ENCODE measurements around the gene UPF1. TPM values are rescaled to one million over a fixed set of nuclear protein-coding genes. Genes with fewer than 3 reads are reported as not detected.
"Not testable (repeated sequence)": the region's sequence is repeated elsewhere in the genome, so short reads cannot be mapped to it uniquely, and the experiment has no call there.

UPF1 gene
- total RNA-seq, 1 donor from 2014 or later, result 57.8 TPM

DNA sequence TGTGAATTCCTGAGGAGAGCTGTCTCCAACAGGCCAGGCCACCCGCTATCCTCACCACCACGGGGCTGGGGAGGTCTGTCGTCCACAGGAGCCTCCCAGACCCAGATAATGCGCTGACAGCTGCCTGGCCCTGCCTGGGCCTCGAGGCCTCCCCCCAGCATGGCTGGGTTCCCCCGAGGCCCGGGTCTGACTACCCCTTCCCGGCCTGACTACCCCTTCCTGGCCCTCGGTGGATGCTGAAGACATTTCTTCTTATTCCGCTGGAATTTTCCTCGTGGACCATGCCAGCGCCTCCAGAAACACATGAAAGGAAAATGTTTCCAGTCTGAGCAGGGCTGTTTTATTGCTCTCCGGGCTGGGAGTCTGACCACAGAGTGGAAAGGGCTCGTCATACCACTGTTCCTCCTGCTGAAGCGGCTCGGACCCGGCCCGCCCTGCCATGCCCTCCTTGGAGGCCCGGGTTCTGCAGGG is 23.9 kb upstream of the UPF1 start:
- FAIRE-seq (no peak), DNase-seq (ENCODE audit: low read depth) (no peak)
- no peaks in the 10 kb centered on the region for H3K79me2 ChIP-seq (ENCODE audit: insufficient read depth, low read length)
- no peak for TF ChIP-seq EZH2 (IDR thresholded peaks at IDR 0.05; ENCODE audit: insufficient read depth, low read length)
- TF ChIP-seq, protein P1, sequence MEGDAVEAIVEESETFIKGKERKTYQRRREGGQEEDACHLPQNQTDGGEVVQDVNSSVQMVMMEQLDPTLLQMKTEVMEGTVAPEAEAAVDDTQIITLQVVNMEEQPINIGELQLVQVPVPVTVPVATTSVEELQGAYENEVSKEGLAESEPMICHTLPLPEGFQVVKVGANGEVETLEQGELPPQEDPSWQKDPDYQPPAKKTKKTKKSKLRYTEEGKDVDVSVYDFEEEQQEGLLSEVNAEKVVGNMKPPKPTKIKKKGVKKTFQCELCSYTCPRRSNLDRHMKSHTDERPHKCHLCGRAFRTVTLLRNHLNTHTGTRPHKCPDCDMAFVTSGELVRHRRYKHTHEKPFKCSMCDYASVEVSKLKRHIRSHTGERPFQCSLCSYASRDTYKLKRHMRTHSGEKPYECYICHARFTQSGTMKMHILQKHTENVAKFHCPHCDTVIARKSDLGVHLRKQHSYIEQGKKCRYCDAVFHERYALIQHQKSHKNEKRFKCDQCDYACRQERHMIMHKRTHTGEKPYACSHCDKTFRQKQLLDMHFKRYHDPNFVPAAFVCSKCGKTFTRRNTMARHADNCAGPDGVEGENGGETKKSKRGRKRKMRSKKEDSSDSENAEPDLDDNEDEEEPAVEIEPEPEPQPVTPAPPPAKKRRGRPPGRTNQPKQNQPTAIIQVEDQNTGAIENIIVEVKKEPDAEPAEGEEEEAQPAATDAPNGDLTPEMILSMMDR (IDR thresholded peaks at IDR 0.05; ENCODE audit: insufficient read depth, low read depth, low read length), result no peak
- no peaks in the 10 kb centered on the region for H3K9me3 ChIP-seq (ENCODE audit: insufficient read depth, low read depth, low read length)
- peaks cover 8% of the 10 kb centered on the region for H3K27me3 ChIP-seq (ENCODE audit: insufficient read depth, low read length)
- Mint-ChIP-seq H3K4me1 (ENCODE audit: low read depth, unreplicated experiment) (no peaks in the 10 kb centered on the region), H3K27ac (ENCODE audit: unreplicated experiment) (no peak overlapping the region), H3K9me3 (ENCODE audit: unreplicated experiment) (no peaks in the 10 kb centered on the region), H3K4me3 (ENCODE audit: unreplicated experiment) (no peak overlapping the region), H3K36me3 (ENCODE audit: low read depth, unreplicated experiment) (no peaks in the 10 kb centered on the region), H3K27me3 (ENCODE audit: low read depth, unreplicated experiment) (peaks cover 45% of the 10 kb centered on the region)
- H4K20me1 ChIP-seq (ENCODE audit: insufficient read depth, low read length), result no peaks in the 10 kb centered on the region
- no peak overlapping the region for H2AFZ ChIP-seq (ENCODE audit: low read depth, low read length)
- H3K4me3 ChIP-seq (ENCODE audit: insufficient read depth, low read depth, low read length), result no peak overlapping the region
- no peaks in the 10 kb centered on the region for H3K4me1 ChIP-seq (ENCODE audit: insufficient read depth, low read length)
- no peak overlapping the region for H3K4me2 ChIP-seq (ENCODE audit: low read length)
- no peak overlapping the region for H3K9ac ChIP-seq (ENCODE audit: low read length)
- H3K36me3 ChIP-seq (ENCODE audit: insufficient read depth, low read length), result no peaks in the 10 kb centered on the region
- no peak overlapping the region for H3K27ac ChIP-seq (ENCODE audit: low read depth, low read length)

DNA sequence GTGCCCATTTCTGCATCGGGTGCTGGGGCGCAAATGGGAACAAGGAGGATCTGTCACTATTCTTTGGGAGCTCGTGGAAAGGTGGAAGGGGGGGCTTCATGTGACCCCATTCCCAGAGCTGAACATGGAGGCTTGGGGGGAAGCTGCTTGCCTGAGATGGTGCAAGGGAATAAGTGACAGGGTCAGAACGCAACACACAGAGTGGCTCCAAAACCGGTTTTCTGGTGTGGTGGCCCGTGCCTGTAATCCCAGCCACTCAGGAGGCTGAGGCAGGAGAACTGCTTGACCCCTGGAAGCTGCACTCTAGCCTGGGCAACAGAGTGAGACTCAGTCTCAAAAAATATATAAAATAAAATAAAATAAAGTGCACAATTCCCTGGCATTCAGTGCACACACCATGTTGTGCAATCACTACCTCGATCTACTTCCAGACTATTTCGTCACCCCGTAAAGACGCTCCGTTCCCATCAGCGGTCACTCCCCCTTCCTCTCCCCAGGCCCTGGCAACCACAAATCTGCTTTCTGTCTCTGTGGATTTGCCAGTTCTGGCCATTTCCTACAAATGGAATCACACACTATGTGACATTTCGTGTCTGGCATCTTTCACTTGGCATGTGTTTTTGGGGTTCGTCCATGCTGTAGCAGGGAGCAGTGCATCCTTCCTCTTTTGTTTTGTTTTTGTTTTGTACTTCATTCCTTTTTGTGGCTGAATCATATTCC is 22.4 kb upstream of the UPF1 start:
- no peaks in the 10 kb centered on the region for H3K9me3 Mint-ChIP-seq (ENCODE audit: unreplicated experiment)
- Histone ChIP-seq H4K20me1 (ENCODE audit: insufficient read depth, low read length) (no peaks in the 10 kb centered on the region), H3K4me1 (ENCODE audit: insufficient read depth, low read length) (no peaks in the 10 kb centered on the region), H3K9me3 (ENCODE audit: insufficient read depth, low read depth, low read length) (no peaks in the 10 kb centered on the region), H3K27ac (ENCODE audit: low read depth, low read length) (no peak overlapping the region), H3K4me3 (ENCODE audit: insufficient read depth, low read depth, low read length) (no peak overlapping the region), H3K4me2 (ENCODE audit: low read length) (no peak overlapping the region), H3K79me2 (ENCODE audit: insufficient read depth, low read length) (no peaks in the 10 kb centered on the region), H3K36me3 (ENCODE audit: insufficient read depth, low read length) (no peaks in the 10 kb centered on the region), H2AFZ (ENCODE audit: low read depth, low read length) (no peak overlapping the region), H3K27me3 (ENCODE audit: insufficient read depth, low read length) (peaks cover 12% of the 10 kb centered on the region), H3K9ac (ENCODE audit: low read length) (no peak overlapping the region)
- H3K27me3 Mint-ChIP-seq (ENCODE audit: low read depth, unreplicated experiment), result peaks cover 43% of the 10 kb centered on the region
- H3K27ac Mint-ChIP-seq (ENCODE audit: unreplicated experiment), result no peak overlapping the region
- H3K4me1 Mint-ChIP-seq (ENCODE audit: low read depth, unreplicated experiment), result no peaks in the 10 kb centered on the region
- no peak for FAIRE-seq
- TF ChIP-seq, protein P1 (IDR thresholded peaks at IDR 0.05; ENCODE audit: insufficient read depth, low read depth, low read length), result no peak
- TF ChIP-seq EZH2 (IDR thresholded peaks at IDR 0.05; ENCODE audit: insufficient read depth, low read length), result no peak
- peak; percentile 42 for DNase-seq (ENCODE audit: low read depth)
- H3K36me3 Mint-ChIP-seq (ENCODE audit: low read depth, unreplicated experiment), result no peaks in the 10 kb centered on the region
- no peak overlapping the region for H3K4me3 Mint-ChIP-seq (ENCODE audit: unreplicated experiment)

DNA sequence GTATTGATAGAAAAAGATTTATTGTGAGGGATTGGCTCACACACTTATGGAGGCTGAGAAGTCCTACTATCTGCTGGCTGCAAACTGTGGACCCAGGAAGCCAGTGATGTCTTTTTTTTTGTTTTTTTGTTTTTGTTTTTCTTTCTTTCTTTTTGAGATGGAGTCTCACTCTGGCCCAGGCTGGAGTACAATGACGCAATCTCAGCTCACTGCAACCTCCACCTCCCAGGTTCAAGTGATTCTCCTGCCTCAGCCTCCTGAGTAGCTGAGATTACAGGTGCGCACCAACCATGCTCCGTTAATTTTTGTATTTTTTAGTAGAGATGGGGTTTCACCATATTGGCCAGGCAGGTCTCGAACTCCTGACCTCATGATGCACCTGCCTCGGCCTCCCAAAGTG is 20.1 kb upstream of the UPF1 start:
- H3K79me2 ChIP-seq (ENCODE audit: insufficient read depth, low read length); H3K4me3 Mint-ChIP-seq (ENCODE audit: unreplicated experiment); FAIRE-seq; H3K27ac Mint-ChIP-seq (ENCODE audit: unreplicated experiment); DNase-seq (ENCODE audit: low read depth); H3K4me1 ChIP-seq (ENCODE audit: insufficient read depth, low read length); H3K36me3 Mint-ChIP-seq (ENCODE audit: low read depth, unreplicated experiment); H3K4me1 Mint-ChIP-seq (ENCODE audit: low read depth, unreplicated experiment); H2AFZ ChIP-seq (ENCODE audit: low read depth, low read length); H3K4me2 ChIP-seq (ENCODE audit: low read length); H3K9ac ChIP-seq (ENCODE audit: low read length); H3K36me3 ChIP-seq (ENCODE audit: insufficient read depth, low read length); H4K20me1 ChIP-seq (ENCODE audit: insufficient read depth, low read length); H3K9me3 ChIP-seq (ENCODE audit: insufficient read depth, low read depth, low read length); H3K27ac ChIP-seq (ENCODE audit: low read depth, low read length); H3K9me3 Mint-ChIP-seq (ENCODE audit: unreplicated experiment); H3K4me3 ChIP-seq (ENCODE audit: insufficient read depth, low read depth, low read length): not testable (repeated sequence)
- peaks cover 54% of the 10 kb centered on the region for H3K27me3 Mint-ChIP-seq (ENCODE audit: low read depth, unreplicated experiment)
- H3K27me3 ChIP-seq (ENCODE audit: insufficient read depth, low read length), result peaks cover 12% of the 10 kb centered on the region

Measured in astrocyte (in vitro differentiated cells and primary cell).